WTC11 (cell line): ENCODE results near the gene BOLA3. TPM values are rescaled to one million over a fixed set of nuclear protein-coding genes. Genes with fewer than 3 reads are reported as not detected.

Source experiments
- ATAC-seq: fragments of 200-7000 bp; cut with Tn5 transposase; 2 replicates; pipeline ENCODE4 v1.10.0; 2021; ENCODE audit warnings: mild to moderate bottlenecking, moderate library complexity
- CTCF ChIA-PET: fragments of 300-600 bp; sonication (Branson Sonifier 250); formaldehyde crosslinking; loops from one replicate; lab custom pipeline; 2021; ENCODE audit warnings: antibody characterized with exemption; lab: Charles Lee
- POLR2A ChIA-PET: fragments of 350-600 bp; sonication (Branson Sonifier 250); formaldehyde crosslinking; loops from one replicate; lab custom pipeline; 2021; ENCODE audit warnings: antibody characterized with exemption; lab: Charles Lee
- DNase-seq: peaks from one replicate; pipeline ENCODE4 v3.0.0; 2021; ENCODE audit warnings: low spot score
- H3K27ac Mint-ChIP-seq: 2 replicates; pipeline ENCODE4 v1.8.0; 2021; ENCODE audit warnings: mixed read lengths
- H3K27me3 Mint-ChIP-seq: 2 replicates; pipeline ENCODE4 v1.8.0; 2021; ENCODE audit warnings: low read depth, mild to moderate bottlenecking, moderate library complexity, mixed read lengths
- H3K36me3 Mint-ChIP-seq: 2 replicates; pipeline ENCODE4 v1.8.0; 2021; ENCODE audit warnings: mixed read lengths
- H3K4me1 Mint-ChIP-seq: 2 replicates; pipeline ENCODE4 v1.8.0; 2022; ENCODE audit warnings: mixed read lengths
- H3K4me3 Mint-ChIP-seq: 2 replicates; pipeline ENCODE4 v1.8.0; 2021; ENCODE audit warnings: mild to moderate bottlenecking, moderate library complexity, mixed read lengths
- H3K9me3 Mint-ChIP-seq: 2 replicates; pipeline ENCODE4 v1.8.0; 2021; ENCODE audit warnings: mixed read lengths
- CBFB ChIP-seq: sonication (generic); formaldehyde crosslinking; IDR thresholded peaks from 2 replicates; pipeline ENCODE4 v1.8.1; 2022; ENCODE audit warnings: mild to moderate bottlenecking, low read depth, missing genetic modification reagents
- CDX4 ChIP-seq: fragments of 250-450 bp; sonication (Bioruptor Pico); IDR thresholded peaks from 2 replicates; pipeline ENCODE4 v1.9.0; 2021; ENCODE audit warnings: moderate library complexity, mild to moderate bottlenecking, inconsistent platforms, borderline replicate concordance
- EMX1 ChIP-seq: fragments of 250-450 bp; sonication (Bioruptor Pico); IDR thresholded peaks from 2 replicates; pipeline ENCODE4 v1.8.0; 2021; ENCODE audit warnings: mild to moderate bottlenecking
- ESRRA ChIP-seq: sonication (generic); formaldehyde crosslinking; IDR thresholded peaks from 2 replicates; pipeline ENCODE4 v1.8.1; 2022; ENCODE audit warnings: mild to moderate bottlenecking, missing genetic modification reagents, borderline replicate concordance
- ETV6 ChIP-seq: sonication (generic); formaldehyde crosslinking; IDR thresholded peaks from 2 replicates; pipeline ENCODE4 v1.8.1; 2022; ENCODE audit warnings: mild to moderate bottlenecking, missing genetic modification reagents
- FOXP1 ChIP-seq: sonication (generic); formaldehyde crosslinking; IDR thresholded peaks from 2 replicates; pipeline ENCODE4 v1.8.0; 2022; ENCODE audit warnings: missing genetic modification reagents, mild to moderate bottlenecking, moderate library complexity, borderline replicate concordance
- GRHL2 ChIP-seq: fragments of 250-450 bp; sonication (Bioruptor Pico); IDR thresholded peaks from 2 replicates; pipeline ENCODE4 v1.8.0; 2022; ENCODE audit warnings: mild to moderate bottlenecking, moderate library complexity; ENCODE audit not compliant: insufficient replicate concordance, severe bottlenecking
- HMGXB4 ChIP-seq: sonication (generic); formaldehyde crosslinking; IDR thresholded peaks from 2 replicates; pipeline ENCODE4 v1.8.1; 2023; ENCODE audit warnings: mild to moderate bottlenecking, moderate library complexity, missing genetic modification reagents
- IRF2 ChIP-seq: sonication (generic); formaldehyde crosslinking; IDR thresholded peaks from 2 replicates; pipeline ENCODE4 v1.8.0; 2022; ENCODE audit warnings: low read depth, missing genetic modification reagents, borderline replicate concordance
- JAZF1 ChIP-seq: fragments of 250-450 bp; sonication (Bioruptor Pico); IDR thresholded peaks from 2 replicates; pipeline ENCODE4 v1.9.0; 2021; ENCODE audit warnings: moderate library complexity, mild to moderate bottlenecking, inconsistent platforms
- JUN ChIP-seq: sonication (generic); formaldehyde crosslinking; IDR thresholded peaks from 2 replicates; pipeline ENCODE4 v1.8.0; 2023; ENCODE audit warnings: mild to moderate bottlenecking, missing genetic modification reagents
- MXD4 ChIP-seq: fragments of 250-450 bp; sonication (Bioruptor Pico); IDR thresholded peaks from 2 replicates; pipeline ENCODE4 v1.8.0; 2021; ENCODE audit warnings: mild to moderate bottlenecking, moderate library complexity, borderline replicate concordance
- NFATC4 ChIP-seq: fragments of 250-450 bp; sonication (Bioruptor Pico); IDR thresholded peaks from 2 replicates; pipeline ENCODE4 v1.9.0; 2021; ENCODE audit warnings: mild to moderate bottlenecking
- NR1H2 ChIP-seq: sonication (generic); formaldehyde crosslinking; IDR thresholded peaks from 2 replicates; pipeline ENCODE4 v1.9.0; 2021; ENCODE audit warnings: mild to moderate bottlenecking, moderate library complexity, missing genetic modification reagents
- PREB ChIP-seq: sonication (generic); formaldehyde crosslinking; IDR thresholded peaks from 2 replicates; pipeline ENCODE4 v1.8.1; 2022; ENCODE audit warnings: mild to moderate bottlenecking, missing genetic modification reagents, moderate library complexity, borderline replicate concordance
- RORB ChIP-seq: fragments of 250-450 bp; sonication (Bioruptor Pico); IDR thresholded peaks from 2 replicates; pipeline ENCODE4 v1.9.0; 2021; ENCODE audit warnings: mild to moderate bottlenecking
- SMAD3 ChIP-seq: sonication (generic); formaldehyde crosslinking; IDR thresholded peaks from 2 replicates; pipeline ENCODE4 v1.8.0; 2022; ENCODE audit warnings: missing genetic modification reagents, mild to moderate bottlenecking, borderline replicate concordance
- SMAD4 ChIP-seq: sonication (generic); formaldehyde crosslinking; IDR thresholded peaks from 2 replicates; pipeline ENCODE4 v1.8.0; 2022; ENCODE audit warnings: mild to moderate bottlenecking, missing genetic modification reagents
- TP53 ChIP-seq: sonication (generic); formaldehyde crosslinking; IDR thresholded peaks from 2 replicates; pipeline ENCODE4 v1.8.1; 2023; ENCODE audit warnings: mild to moderate bottlenecking, missing genetic modification reagents
- ZBTB43 ChIP-seq: sonication (generic); formaldehyde crosslinking; IDR thresholded peaks from 2 replicates; pipeline ENCODE4 v1.8.1; 2023; ENCODE audit warnings: mild to moderate bottlenecking, missing genetic modification reagents
- ZMAT4 ChIP-seq: fragments of 250-450 bp; sonication (Bioruptor Pico); IDR thresholded peaks from 2 replicates; pipeline ENCODE4 v1.9.0; 2021; ENCODE audit warnings: mild to moderate bottlenecking
- ZNF121 ChIP-seq: sonication (generic); formaldehyde crosslinking; IDR thresholded peaks from 2 replicates; pipeline ENCODE4 v1.8.0; 2023; ENCODE audit warnings: missing genetic modification reagents
- ZNF219 ChIP-seq: sonication (generic); formaldehyde crosslinking; IDR thresholded peaks from 2 replicates; pipeline ENCODE4 v1.8.0; 2023; ENCODE audit warnings: missing genetic modification reagents, mild to moderate bottlenecking, borderline replicate concordance
- ZNF232 ChIP-seq: sonication (generic); formaldehyde crosslinking; IDR thresholded peaks from 2 replicates; pipeline ENCODE4 v1.8.0; 2022; ENCODE audit warnings: mild to moderate bottlenecking, missing genetic modification reagents
- ZNF396 ChIP-seq: fragments of 250-450 bp; sonication (Bioruptor Pico); IDR thresholded peaks from 2 replicates; pipeline ENCODE4 v1.8.0; 2021; ENCODE audit warnings: mild to moderate bottlenecking, moderate library complexity, borderline replicate concordance
- ZNF423 ChIP-seq: fragments of 250-450 bp; sonication (Bioruptor Pico); IDR thresholded peaks from 2 replicates; pipeline ENCODE4 v2.1.2; 2022; ENCODE audit warnings: mild to moderate bottlenecking, moderate library complexity
- ZNF425 ChIP-seq: fragments of 250-450 bp; sonication (Bioruptor Pico); conservative IDR thresholded peaks from 2 replicates; pipeline ENCODE4 v1.9.0; 2021; ENCODE audit warnings: mild to moderate bottlenecking
- ZSCAN18 ChIP-seq: fragments of 250-450 bp; sonication (Bioruptor Pico); IDR thresholded peaks from 2 replicates; pipeline ENCODE4 v2.1.2; 2022; ENCODE audit warnings: mild to moderate bottlenecking, moderate library complexity
- total RNA-seq: library from RNA; stranded (reverse); gene quantifications from 3 replicates; pipeline ENCODE4 v1.2.3, GENCODE V29; 2021

The BOLA3 gene
- total RNA-seq, 1 experiment from 2014 or later, result 58.2 TPM

- TF ChIP-seq ZNF423 (no peak), CDX4 (CRISPR knock-in tag) (no peak), JUN (CRISPR knock-in tag) (no peak), FOXP1 (CRISPR knock-in tag) (no peak), ZNF425 (CRISPR knock-in tag) (no peak), NFATC4 (no peak), ZNF396 (no peak), ZNF219 (CRISPR knock-in tag) (no peak), ETV6 (CRISPR knock-in tag) (no peak), CBFB (CRISPR knock-in tag) (no peak), ZNF232 (CRISPR knock-in tag) (no peak)
Observed at GRCh38 chr2:74097574-74097973, 50.1 kb downstream of the BOLA3 start (continued).

GRCh38 chr2:74096052-74096451 lies 51.7 kb downstream of the BOLA3 start:
- DNase-seq (no peak), ATAC-seq (no peak)
- Mint-ChIP-seq H3K36me3 (peaks cover 30% of the 10 kb centered on the region), H3K9me3 (no peaks in the 10 kb centered on the region), H3K27me3 (no peaks in the 10 kb centered on the region), H3K4me1 (peaks cover 7% of the 10 kb centered on the region), H3K4me3 (no peak overlapping the region), H3K27ac (no peak overlapping the region)
- ChIA-PET POLR2A (no interaction called here), CTCF (no interaction called here)
- TF ChIP-seq ESRRA (CRISPR knock-in tag) (no peak), ZNF121 (CRISPR knock-in tag) (no peak), RORB (CRISPR knock-in tag) (no peak), JUN (CRISPR knock-in tag) (no peak), ZSCAN18 (CRISPR knock-in tag) (no peak), GRHL2 (CRISPR knock-in tag) (no peak), ETV6 (CRISPR knock-in tag) (no peak), SMAD3 (no peak), MXD4 (CRISPR knock-in tag) (no peak), PREB (CRISPR knock-in tag) (no peak), JAZF1 (CRISPR knock-in tag) (no peak), NR1H2 (no peak), IRF2 (CRISPR knock-in tag) (no peak), NFATC4 (no peak), EMX1 (CRISPR knock-in tag) (no peak), TP53 (CRISPR knock-in tag) (no peak), HMGXB4 (no peak), SMAD4 (no peak), ZMAT4 (CRISPR knock-in tag) (no peak), ZBTB43 (no peak)
